HG03432 (cell line): Measurements from ENCODE around the gene SLC22A14.
"Not testable (repeated sequence)": the region's sequence is repeated elsewhere in the genome, so short reads cannot be mapped to it uniquely, and the experiment has no call there.

Source experiments
- ATAC-seq: cut with Tn5 transposase; IDR thresholded peaks from one replicate; pipeline ENCODE4 v1.9.1; 2021; ENCODE audit warnings: mild to moderate bottlenecking, moderate library complexity; ENCODE audit not compliant: unreplicated experiment

The SLC22A14 gene

GRCh38 chr3:38281895-38282686, at the start of gene SLC22A14:
Gene SLC22A14 (plus strand): TSS chr3:38282294. CDS start chr3:38306027, 23,733 bp downstream.
- no peak for ATAC-seq

- ATAC-seq = no peak
These were observed 49.4 kb upstream of the SLC22A14 start for GRCh38 chr3:38232701-38233100.

DNA sequence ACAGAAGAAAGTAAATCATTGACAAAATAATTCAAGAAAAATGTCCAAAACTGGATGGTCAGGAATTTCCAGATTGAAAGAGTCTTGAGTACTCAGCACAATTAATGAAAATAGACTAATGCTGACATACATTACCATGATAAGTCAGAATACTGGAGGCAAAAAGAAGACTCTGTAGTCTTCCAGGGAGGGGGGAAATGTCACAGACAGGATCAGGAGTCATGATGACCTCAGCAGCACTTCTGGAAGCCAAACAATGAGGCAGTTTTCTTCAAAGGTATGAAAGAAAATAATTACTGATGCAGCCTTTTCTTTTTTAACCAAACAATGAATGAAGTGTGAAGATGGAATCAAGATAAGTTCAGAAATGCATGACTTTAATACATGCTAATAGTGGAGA, 46.6 kb upstream of the SLC22A14 start:
- ATAC-seq = no peak

GRCh38 chr3:38238416-38239008, 43.6 kb upstream of the SLC22A14 start:
- ATAC-seq = no peak

GRCh38 chr3:38242812-38243211, 39.3 kb upstream of the SLC22A14 start:
- not testable (repeated sequence) for ATAC-seq

DNA sequence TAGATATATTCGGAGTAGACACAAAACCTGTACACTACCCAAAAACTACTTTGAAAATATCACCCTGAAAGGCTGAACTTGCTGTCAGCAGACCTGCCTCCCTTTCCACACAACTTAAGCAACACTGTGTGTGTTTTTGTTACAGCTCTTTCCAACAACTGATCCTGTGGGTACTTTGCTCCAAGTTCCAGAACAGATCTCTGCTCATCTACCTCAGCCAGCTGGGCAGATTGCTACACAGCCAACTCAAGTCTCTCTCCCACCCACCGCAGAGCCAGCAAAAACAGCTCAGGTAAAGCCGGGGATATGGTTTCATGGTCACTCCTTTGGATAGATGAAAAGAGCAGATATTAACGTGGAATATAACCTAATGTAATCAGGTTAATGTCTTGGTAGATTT, 36.2 kb upstream of the SLC22A14 start:
- ATAC-seq = no peak

GRCh38 chr3:38247366-38248035, 34.6 kb upstream of the SLC22A14 start:
- ATAC-seq = no peak

DNA sequence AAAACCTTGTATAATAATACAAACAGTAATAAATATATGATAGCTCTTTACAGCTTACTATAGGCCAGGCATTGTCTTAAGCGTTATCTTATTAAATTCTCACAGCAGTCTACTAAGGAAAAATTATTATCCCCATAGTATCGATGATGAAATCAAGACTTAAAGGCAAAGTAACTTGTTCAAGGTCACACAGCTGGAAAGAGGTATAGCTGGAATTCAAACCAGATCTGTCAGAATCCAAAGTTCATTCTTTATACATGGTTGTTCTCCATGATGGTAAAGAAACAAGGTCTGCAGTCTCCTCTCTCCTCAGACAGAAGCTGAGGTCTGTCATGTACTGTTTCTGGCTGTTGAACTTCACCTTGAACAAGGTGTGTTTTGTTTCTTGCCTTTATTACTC, 31.9 kb upstream of the SLC22A14 start:
- no peak for ATAC-seq

DNA sequence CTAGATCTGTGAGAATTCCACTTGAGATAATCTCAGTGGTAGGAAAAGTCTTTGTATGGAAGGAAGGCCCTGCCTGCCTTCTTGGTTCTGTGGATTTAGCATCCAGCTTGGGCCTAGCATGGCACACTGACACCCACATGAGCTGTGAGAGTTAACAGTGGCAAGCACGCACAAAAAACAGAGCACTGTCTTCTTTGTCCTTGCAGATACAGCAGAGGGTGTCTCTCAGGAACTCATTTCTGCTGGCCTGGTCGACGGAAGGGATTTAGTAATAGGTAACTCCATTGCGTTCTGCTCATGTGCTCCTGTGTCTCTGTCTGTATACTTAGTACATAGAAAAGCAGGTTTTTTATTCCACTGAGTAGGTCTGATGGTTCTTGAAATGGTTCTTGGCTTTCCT, 30.9 kb upstream of the SLC22A14 start:
- ATAC-seq = no peak

DNA sequence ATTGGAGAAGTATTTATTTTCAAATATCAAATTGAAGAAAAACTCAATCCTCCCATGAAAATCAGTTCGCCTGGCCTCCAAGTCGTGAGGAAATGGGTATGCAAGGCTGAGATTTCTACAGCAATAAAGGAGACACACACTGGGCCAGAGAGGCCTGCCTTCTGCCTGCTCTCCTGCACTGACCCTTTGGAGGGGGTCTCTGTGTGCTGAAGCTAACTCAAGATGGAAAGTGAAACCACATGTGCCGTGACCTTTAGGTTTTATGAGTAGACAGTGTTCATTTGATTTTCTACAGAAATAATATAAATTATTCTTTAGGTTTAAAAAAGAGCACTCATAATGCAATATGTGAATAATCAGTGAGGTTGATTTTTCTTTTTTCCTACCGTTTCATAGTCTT, 28.4 kb upstream of the SLC22A14 start:
- ATAC-seq = no peak

DNA sequence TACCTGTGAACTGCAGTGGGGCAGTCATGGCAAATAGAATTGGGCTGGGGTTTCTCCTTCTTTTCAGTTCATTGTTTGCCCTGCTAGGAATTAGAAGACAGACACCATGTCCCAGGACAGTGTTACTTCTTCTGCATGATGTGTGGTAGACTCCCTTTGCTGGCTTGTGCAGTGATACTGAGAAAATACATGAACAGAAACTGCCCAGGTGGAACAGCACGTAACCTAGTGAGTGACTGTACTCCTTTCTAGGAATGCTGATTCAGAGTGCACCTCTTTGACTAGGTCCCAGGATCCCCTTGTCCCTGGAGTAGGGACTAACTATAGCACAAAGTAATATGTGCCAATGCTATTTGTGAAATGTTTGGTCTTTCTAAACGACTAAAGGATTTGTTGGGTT, 27.2 kb upstream of the SLC22A14 start:
- no peak for ATAC-seq

DNA sequence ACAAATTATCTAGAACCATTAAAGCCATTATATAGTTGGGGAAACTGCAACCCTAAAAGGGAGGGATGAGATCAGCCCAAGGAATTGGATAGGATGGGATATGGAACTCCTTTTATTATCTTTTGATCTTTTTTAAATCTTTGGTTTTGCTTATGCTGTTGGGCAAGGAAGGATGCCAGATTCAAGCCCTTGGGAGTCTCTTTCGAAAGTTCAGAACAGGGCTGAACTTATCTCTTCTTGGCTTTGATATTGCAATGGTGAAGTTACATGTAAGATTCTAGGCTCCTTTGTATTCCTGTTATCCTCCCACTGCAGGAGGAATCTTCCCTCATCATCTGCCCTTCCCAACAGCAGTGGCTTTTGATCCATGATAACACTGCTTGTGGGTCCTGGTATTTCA, 26.5 kb upstream of the SLC22A14 start:
- no peak for ATAC-seq

DNA sequence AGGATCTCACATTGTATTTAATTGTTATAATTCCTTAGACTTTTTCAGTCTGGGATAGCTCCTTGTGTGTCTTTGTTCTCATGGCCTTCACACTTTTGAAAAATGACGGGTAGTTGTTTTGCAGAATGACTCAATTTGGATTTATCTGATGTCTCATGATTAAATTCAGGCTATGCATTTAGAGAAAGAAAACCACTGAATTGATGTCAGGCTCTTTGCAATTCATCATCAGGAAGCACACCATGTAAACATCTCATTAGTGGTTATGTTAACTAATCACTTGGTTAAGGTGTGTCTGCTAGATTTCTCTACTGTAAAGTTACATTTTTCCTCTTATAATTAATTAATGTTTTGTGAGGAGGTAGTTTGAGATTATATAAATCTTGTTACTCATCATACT, 24.5 kb upstream of the SLC22A14 start:
- ATAC-seq = no peak

- no peak for ATAC-seq
These were observed 21.6 kb upstream of the SLC22A14 start for GRCh38 chr3:38260474-38260873.

DNA sequence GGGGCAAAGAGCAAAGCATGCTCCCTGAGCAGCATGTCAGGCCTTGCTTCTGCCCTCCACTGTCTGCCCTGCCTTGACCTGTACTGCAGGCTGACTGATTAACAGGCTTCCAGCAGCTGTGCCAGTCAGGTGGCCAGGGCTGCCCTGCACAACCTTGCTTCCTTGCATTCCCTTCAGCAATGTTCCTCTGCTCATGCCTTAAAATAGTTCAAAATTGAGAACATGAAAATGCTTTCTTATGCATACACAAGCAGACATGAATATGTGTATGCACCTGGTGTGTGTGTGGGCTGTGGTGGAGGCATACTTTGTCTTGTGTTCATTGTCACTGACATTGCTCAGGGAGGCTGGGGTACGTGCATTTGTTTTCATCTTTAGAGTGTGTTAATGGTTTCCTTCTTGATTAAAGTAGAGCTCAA, 17.7 kb upstream of the SLC22A14 start:
- no peak for ATAC-seq

DNA sequence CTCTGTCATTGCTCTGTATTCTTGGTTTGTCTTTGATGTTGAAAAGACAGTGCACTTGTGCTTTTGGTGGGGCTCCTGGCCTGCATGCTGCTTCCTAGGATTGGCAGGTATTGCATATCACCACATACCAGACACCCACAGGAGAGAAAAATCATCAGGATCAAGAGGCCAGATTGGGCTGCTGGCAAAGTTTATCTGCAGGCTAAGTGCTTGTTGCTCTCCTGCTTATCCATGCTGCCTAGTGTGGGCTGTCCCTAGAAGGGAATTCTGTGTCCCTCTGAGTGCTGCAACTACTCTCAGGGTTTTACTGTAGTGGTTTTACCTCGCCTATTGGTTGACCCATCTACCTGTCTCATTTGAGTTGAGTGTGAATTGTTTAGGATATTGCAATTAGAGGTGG, 17.3 kb upstream of the SLC22A14 start:
- ATAC-seq = no peak

DNA sequence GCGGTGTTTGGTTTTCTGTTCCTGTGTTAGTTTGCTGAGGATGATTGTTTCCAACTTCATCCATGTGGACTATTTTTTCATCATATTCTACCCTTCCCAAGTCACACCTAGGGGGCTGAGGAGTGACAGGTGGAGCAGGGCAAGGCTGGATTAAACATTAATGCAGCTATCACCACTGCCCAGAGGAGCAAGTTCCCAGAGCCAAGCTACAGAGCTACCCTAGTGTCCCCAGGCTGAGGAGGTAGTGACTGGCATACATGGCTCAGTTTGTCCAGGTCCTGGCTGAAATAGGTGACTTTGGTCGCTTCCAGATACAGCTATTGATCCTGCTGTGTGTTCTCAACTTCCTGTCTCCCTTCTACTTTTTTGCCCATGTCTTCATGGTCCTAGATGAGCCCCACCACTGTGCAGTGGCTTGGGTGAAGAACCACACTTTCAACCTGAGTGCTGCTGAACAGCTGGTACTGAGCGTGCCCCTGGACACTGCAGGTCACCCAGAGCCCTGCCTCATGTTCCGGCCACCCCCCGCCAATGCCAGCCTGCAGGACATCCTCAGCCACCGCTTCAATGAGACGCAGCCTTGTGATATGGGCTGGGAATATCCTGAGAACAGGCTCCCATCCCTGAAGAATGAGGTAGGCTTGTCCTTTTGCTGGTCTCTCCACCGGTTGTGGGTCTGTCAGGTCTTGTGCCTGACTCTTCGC, 16.3 kb upstream of the SLC22A14 start, which contains the start of gene SLC22A13:
SLC22A13 (plus strand) TSS at position 209 of the 704 bp plus-strand sequence; CDS start at position 258, 49 bp downstream.
- ATAC-seq = no peak

DNA sequence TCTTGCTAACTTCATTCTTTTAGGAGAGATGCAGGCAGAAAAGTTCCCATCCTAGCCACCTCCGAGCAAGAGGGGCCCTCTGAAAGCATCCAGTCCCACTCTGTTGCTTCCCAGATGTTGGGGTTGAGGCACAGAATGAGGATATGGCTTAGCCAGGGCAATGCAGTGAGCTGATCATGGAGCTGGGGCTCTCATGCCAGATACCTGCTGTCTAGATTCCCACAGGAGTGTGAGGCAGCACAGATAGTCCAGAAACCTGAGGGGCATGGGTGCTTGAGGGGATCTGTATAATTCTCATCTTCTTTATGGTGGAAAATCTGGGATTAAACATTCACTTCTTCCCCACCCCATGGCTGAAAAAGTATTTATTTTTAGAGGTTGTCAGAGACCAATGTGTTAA, 15.3 kb upstream of the SLC22A14 start:
- no peak for ATAC-seq

DNA sequence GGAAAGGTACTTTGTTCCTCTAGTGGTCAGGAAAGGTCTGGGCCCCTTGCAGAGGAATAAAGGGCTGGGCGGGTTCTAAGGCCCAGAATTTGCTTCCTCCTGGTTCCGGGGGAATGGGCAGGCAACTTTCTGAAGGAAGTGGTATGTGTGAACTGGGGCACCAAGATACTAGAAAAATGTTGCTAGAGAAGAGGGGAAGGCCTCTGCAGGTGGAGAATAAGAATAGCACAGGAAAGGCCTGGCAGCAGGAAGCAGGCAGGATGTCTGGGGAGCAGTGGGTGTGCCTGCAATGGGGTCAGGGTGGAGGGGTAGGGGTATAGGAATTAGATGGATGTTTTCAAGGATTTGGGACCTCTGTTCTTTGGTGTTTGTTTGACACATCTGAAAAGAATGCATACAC, 14.4 kb upstream of the SLC22A14 start:
- ATAC-seq = no peak

GRCh38 chr3:38268087-38268486, 14.0 kb upstream of the SLC22A14 start:
- no peak for ATAC-seq

DNA sequence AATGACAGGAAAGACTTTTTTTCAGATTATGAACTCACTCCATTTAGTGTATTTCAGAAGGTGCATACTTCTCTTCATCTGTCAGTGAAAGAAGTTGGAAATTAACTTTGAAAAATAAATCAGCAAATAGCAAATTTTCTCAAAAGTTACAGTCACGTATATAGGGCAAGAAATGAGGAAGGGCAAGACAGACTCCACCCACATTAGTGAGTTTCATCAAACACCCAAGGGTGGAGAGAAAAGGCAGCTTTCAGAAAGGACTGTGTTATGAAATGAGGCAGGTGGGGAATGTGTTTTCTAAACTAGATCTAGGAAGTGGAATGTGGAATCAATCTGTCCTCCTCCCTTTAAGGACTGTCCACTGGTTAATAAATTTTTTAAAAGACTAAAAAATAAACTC, 13.6 kb upstream of the SLC22A14 start:
- no peak for ATAC-seq
